Endothelial cell (in vitro differentiated cells): ENCODE measurements around the gene DRD3. TPM values are rescaled to one million over a fixed set of nuclear protein-coding genes. Genes with fewer than 3 reads are reported as not detected.

Source experiments
- DNase-seq: peaks from one replicate; pipeline ENCODE4 v3.0.0; 2021; ENCODE audit warnings: low spot score
- H3K27ac Mint-ChIP-seq: one replicate; pipeline ENCODE4 v1.8.0; 2021; ENCODE audit warnings: mixed read lengths, inconsistent platforms; ENCODE audit not compliant: unreplicated experiment
- H3K27me3 Mint-ChIP-seq: one replicate; pipeline ENCODE4 v1.8.0; 2021; ENCODE audit warnings: mild to moderate bottlenecking, moderate library complexity, mixed read lengths, inconsistent platforms; ENCODE audit not compliant: unreplicated experiment
- H3K36me3 Mint-ChIP-seq: one replicate; pipeline ENCODE4 v1.8.0; 2021; ENCODE audit warnings: mild to moderate bottlenecking, low read depth, mixed read lengths, inconsistent platforms; ENCODE audit not compliant: unreplicated experiment
- H3K4me1 Mint-ChIP-seq: one replicate; pipeline ENCODE4 v1.8.0; 2021; ENCODE audit warnings: mild to moderate bottlenecking, mixed read lengths, inconsistent platforms; ENCODE audit not compliant: unreplicated experiment
- H3K4me3 Mint-ChIP-seq: one replicate; pipeline ENCODE4 v1.8.0; 2021; ENCODE audit warnings: mild to moderate bottlenecking, mixed read lengths, inconsistent platforms; ENCODE audit not compliant: unreplicated experiment
- H3K9me3 Mint-ChIP-seq: one replicate; pipeline ENCODE4 v1.8.0; 2021; ENCODE audit warnings: mixed read lengths, inconsistent platforms; ENCODE audit not compliant: unreplicated experiment
- total RNA-seq: library from RNA; stranded (reverse); fragmentation: NEBNext Ultra II Directional; extraction: Animal tissue kit (Norgen Biotek cat#: 25700); gene quantifications from one replicate; pipeline ENCODE4 v1.2.1, GENCODE V29; 2021; ENCODE audit not compliant: unreplicated experiment
- TF ChIP-seq, protein P1 (sequence below): fragments of 200-600 bp; sonication (generic); IDR thresholded peaks from one replicate; pipeline ENCODE4 v1.5.0; 2021; ENCODE audit warnings: antibody characterized with exemption; ENCODE audit not compliant: unreplicated experiment

Gene DRD3
- total RNA-seq, 1 donor from 2014 or later, result not detected

DNA sequence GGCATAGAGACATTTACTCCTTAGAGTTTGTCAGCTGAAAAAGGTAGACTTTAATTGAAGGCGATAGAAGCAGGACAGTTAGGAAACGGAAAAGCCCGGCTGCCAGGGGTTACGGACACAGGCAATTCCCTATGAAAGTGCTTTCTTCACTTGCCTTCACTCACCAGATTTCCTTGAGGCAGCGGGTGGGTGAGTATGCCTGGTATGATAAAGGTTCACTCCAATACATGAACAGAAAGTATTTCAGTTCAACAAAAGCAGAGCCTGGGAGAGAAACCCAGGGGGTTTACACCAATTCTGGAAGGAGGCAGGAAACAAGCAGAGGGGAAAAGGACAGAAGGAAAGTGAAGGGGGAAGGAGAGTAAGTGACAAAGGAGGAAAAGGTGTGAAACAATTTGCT, 68.4 kb downstream of the DRD3 start:
- DNase-seq, result peak; percentile 10
- Mint-ChIP-seq H3K36me3 (no peaks in the 10 kb centered on the region), H3K4me3 (no peak overlapping the region), H3K27me3 (peaks cover 5% of the 10 kb centered on the region), H3K27ac (peak overlapping the region; percentile 92), H3K9me3 (no peaks in the 10 kb centered on the region), H3K4me1 (peaks cover 17% of the 10 kb centered on the region)
- TF ChIP-seq, protein P1, sequence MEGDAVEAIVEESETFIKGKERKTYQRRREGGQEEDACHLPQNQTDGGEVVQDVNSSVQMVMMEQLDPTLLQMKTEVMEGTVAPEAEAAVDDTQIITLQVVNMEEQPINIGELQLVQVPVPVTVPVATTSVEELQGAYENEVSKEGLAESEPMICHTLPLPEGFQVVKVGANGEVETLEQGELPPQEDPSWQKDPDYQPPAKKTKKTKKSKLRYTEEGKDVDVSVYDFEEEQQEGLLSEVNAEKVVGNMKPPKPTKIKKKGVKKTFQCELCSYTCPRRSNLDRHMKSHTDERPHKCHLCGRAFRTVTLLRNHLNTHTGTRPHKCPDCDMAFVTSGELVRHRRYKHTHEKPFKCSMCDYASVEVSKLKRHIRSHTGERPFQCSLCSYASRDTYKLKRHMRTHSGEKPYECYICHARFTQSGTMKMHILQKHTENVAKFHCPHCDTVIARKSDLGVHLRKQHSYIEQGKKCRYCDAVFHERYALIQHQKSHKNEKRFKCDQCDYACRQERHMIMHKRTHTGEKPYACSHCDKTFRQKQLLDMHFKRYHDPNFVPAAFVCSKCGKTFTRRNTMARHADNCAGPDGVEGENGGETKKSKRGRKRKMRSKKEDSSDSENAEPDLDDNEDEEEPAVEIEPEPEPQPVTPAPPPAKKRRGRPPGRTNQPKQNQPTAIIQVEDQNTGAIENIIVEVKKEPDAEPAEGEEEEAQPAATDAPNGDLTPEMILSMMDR, result no peak

DNA sequence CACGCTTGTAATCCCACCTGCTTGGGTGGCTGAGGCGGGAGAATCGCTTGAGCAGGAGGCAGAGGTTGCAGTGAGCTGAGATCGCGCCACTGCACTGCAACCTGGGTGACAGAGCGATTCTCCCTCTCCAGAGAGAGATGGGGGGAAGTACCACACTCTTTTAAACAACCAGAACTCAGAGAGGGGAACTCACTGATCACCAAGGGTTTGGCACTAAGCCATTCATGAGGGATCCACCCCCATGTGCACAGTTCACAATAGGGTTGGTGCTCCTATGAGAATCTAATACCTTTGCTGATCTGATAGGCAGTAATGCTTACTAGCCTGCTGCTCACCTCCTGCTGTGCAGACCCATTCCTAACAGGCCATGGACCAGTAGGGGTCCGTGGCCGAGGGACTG, 70.7 kb downstream of the DRD3 start:
- TF ChIP-seq, protein P1, result no peak
- DNase-seq, result no peak
- H3K36me3 Mint-ChIP-seq, result no peaks in the 10 kb centered on the region
- no peaks in the 10 kb centered on the region for H3K9me3 Mint-ChIP-seq
- peaks cover 17% of the 10 kb centered on the region for H3K4me1 Mint-ChIP-seq
- peaks cover 5% of the 10 kb centered on the region for H3K27me3 Mint-ChIP-seq
- H3K27ac Mint-ChIP-seq, result no peak overlapping the region
- no peak overlapping the region for H3K4me3 Mint-ChIP-seq

DNA sequence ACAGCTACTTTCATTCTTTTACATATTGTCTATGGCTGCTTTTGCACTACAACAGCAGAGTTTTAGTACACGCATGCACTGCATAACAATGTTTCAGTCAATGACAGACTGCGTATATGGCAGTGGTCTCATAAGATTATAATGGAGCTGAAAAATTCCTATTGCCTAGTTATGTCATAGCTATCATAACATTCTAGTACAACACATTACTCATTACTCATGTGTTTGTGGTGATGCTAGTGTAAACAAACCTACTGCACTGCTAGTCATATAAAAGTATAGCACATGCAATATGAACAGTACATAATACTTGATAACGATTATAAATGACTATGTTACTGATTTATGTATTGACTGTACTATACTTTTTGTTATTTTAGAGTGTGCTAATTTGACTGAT, 74.4 kb downstream of the DRD3 start:
- TF ChIP-seq, protein P1, result no peak
- DNase-seq, result no peak
- H3K27me3 Mint-ChIP-seq, result peaks cover 2% of the 10 kb centered on the region

DNA sequence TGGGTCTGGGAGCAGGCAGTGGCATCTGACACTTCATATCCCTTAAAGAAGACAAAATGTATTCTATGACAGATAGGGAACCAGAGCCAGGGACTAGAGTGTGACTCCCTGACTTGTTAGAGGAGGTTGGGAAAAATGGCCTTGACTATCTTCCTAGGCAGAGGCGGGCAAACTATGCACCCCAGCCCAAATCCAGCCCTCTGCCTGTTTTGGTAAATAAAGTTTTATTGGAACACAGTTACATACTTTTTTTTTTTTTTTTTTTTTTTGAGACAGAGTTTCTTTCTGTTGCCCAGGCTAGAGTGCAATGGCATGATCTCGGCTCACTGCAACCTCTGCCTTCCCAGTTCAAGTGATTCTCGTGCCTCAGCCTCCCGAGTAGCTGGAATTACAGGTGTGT, 75.0 kb downstream of the DRD3 start:
- TF ChIP-seq, protein P1, result no peak
- peaks cover 2% of the 10 kb centered on the region for H3K27me3 Mint-ChIP-seq
- no peaks in the 10 kb centered on the region for H3K9me3 Mint-ChIP-seq
- DNase-seq, result no peak
- no peak overlapping the region for H3K27ac Mint-ChIP-seq
- H3K36me3 Mint-ChIP-seq, result no peaks in the 10 kb centered on the region
- H3K4me1 Mint-ChIP-seq, result peaks cover 10% of the 10 kb centered on the region
- no peak overlapping the region for H3K4me3 Mint-ChIP-seq

More for the DNA sequence above, 74.4 kb downstream of the DRD3 start:
- Mint-ChIP-seq H3K4me3 (no peak overlapping the region), H3K36me3 (no peaks in the 10 kb centered on the region), H3K27ac (no peak overlapping the region), H3K9me3 (no peaks in the 10 kb centered on the region), H3K4me1 (peaks cover 10% of the 10 kb centered on the region)

DNA sequence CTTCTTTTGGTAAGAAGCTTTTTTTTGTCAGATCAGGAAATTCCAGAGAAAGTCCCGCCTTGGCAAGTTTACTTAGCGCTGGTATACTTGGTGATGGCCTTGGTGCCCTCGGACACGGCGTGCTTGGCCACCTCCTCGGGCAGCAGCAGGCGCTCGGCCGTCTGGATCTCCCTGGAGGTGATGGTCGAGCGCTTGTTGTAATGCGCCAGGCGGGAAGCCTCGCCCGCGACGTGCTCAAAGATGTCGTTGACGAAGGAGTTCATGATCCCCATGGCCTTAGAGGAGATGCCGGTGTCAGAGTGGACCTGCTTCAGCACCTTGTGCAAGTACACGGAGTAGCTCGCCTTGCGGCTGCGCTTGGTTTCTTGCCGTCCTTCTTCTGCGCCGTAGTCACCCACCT, 75.7 kb downstream of the DRD3 start:
- Mint-ChIP-seq H3K27me3 (peaks cover 2% of the 10 kb centered on the region), H3K4me1 (peaks cover 10% of the 10 kb centered on the region), H3K9me3 (no peaks in the 10 kb centered on the region), H3K4me3 (no peak overlapping the region), H3K36me3 (no peaks in the 10 kb centered on the region), H3K27ac (no peak overlapping the region)
- TF ChIP-seq, protein P1, result no peak
- no peak for DNase-seq
